GM10847 (cell line): ENCODE measurements around the gene SLC6A18.

ENCODE experiments used
- POLR2A ChIP-seq: IDR thresholded peaks from 2 replicates; pipeline ENCODE4 v1.6.1; 2011; ENCODE audit not compliant: insufficient read length; ENCODE audit errors: extremely low read depth

The SLC6A18 gene

GRCh38 chr5:1257841-1258240, 32.7 kb downstream of the SLC6A18 start:
- TF ChIP-seq POLR2A: no peak

GRCh38 chr5:1259806-1260480, 34.8 kb downstream of the SLC6A18 start:
- no peak for TF ChIP-seq POLR2A

GRCh38 chr5:1261643-1262042, 36.5 kb downstream of the SLC6A18 start:
- no peak for TF ChIP-seq POLR2A

- TF ChIP-seq POLR2A: no peak
Measured at GRCh38 chr5:1262381-1262780, 37.2 kb downstream of the SLC6A18 start.

- TF ChIP-seq POLR2A: no peak
Measured at GRCh38 chr5:1264211-1264610, 39.0 kb downstream of the SLC6A18 start.

GRCh38 chr5:1265026-1265425, 39.8 kb downstream of the SLC6A18 start:
- TF ChIP-seq POLR2A: no peak

- TF ChIP-seq POLR2A: no peak
Measured at GRCh38 chr5:1265461-1266455, 40.6 kb downstream of the SLC6A18 start.

GRCh38 chr5:1266791-1267190, 41.6 kb downstream of the SLC6A18 start:
- no peak for TF ChIP-seq POLR2A

GRCh38 chr5:1268056-1268455, 42.9 kb downstream of the SLC6A18 start:
- TF ChIP-seq POLR2A: no peak

GRCh38 chr5:1268666-1269065, 43.5 kb downstream of the SLC6A18 start:
- TF ChIP-seq POLR2A: no peak

- TF ChIP-seq POLR2A: no peak
Measured at GRCh38 chr5:1270426-1270825, 45.2 kb downstream of the SLC6A18 start.

- TF ChIP-seq POLR2A: no peak
Measured at GRCh38 chr5:1270933-1271914, 46.0 kb downstream of the SLC6A18 start.

GRCh38 chr5:1272201-1272600, 47.0 kb downstream of the SLC6A18 start:
- TF ChIP-seq POLR2A: no peak

GRCh38 chr5:1273745-1274144, 48.6 kb downstream of the SLC6A18 start:
- no peak for TF ChIP-seq POLR2A

- no peak for TF ChIP-seq POLR2A
Measured at GRCh38 chr5:1274471-1274870, 49.3 kb downstream of the SLC6A18 start.
